GM12878 (cell line): ENCODE results near the gene FDXACB1. TPM values are rescaled to one million over a fixed set of nuclear protein-coding genes. Genes with fewer than 3 reads are reported as not detected.

Source experiments
- ATAC-seq: fragments of 200-7000 bp; cut with Tn5 transposase; 3 replicates; pipeline ENCODE4 v1.9.1; 2020; ENCODE audit warnings: mild to moderate bottlenecking, moderate library complexity
- BruUV-seq: library from RNA; stranded (reverse); fragments of 400-500 nt; replicated peaks from 2 replicates; lab custom pipeline; 2021; lab: Mats Ljungman, UMichigan
- CTCF ChIA-PET: fragments of 300-600 bp; sonication (Branson Sonifier 250); formaldehyde crosslinking; extraction: SDS; loops from one replicate; lab custom pipeline; 2021; ENCODE audit warnings: inconsistent platforms; lab: Yijun Ruan, JAX
- POLR2A ChIA-PET: fragments of 350-600 bp; formaldehyde crosslinking; extraction: SDS; loops from one replicate; lab custom pipeline; 2021; ENCODE audit warnings: inconsistent platforms; lab: Charles Lee
- RAD21 ChIA-PET: fragments of 300-600 bp; sonication (Branson Sonifier 250); formaldehyde crosslinking; loops from one replicate; lab custom pipeline; 2023; ENCODE audit warnings: antibody characterized with exemption; ENCODE audit not compliant: unreplicated experiment; lab: Charles Lee
- SMC1A ChIA-PET: fragments of 300-600 bp; sonication (Branson Sonifier 250); formaldehyde crosslinking; loops from one replicate; lab custom pipeline; 2023; ENCODE audit not compliant: unreplicated experiment, uncharacterized antibody; lab: Charles Lee
- DNase-seq: peaks from one replicate; pipeline ENCODE4 v3.0.0-alpha.2; 2011; ENCODE audit warnings: low read depth, low spot score
- FAIRE-seq: peaks from 3 replicates; lab custom pipeline; 2011; peaks lifted over from hg19 to GRCh38; lab: Jason Lieb, UNC
- H2AFZ ChIP-seq: 2 replicates; pipeline ENCODE4 v1.6.0; 2011; ENCODE audit warnings: low read depth, low read length, control low read depth; ENCODE audit not compliant: control insufficient read depth
- H3K27ac ChIP-seq: 2 replicates; pipeline ENCODE4 v1.5.1; 2011; ENCODE audit warnings: control low read depth; ENCODE audit not compliant: control insufficient read depth, insufficient read depth
- H3K27me3 ChIP-seq, 2 experiments: replicated peaks in 1 of 2; 2 replicates each; pipeline versions ENCODE4 v1.6.0 to v1.6.1; 2011; ENCODE audit warnings: low read length in 1 of 2; ENCODE audit not compliant: control insufficient read depth in 2 of 2, insufficient read depth in 2 of 2
- H3K36me3 ChIP-seq, 2 experiments: 2 replicates each; pipeline ENCODE4 v1.5.1; 2011; ENCODE audit warnings: low read length in 1 of 2; ENCODE audit not compliant: control insufficient read depth in 2 of 2, insufficient read depth in 2 of 2
- H3K4me1 ChIP-seq: 2 replicates; pipeline ENCODE4 v1.6.1; 2011; ENCODE audit warnings: mild to moderate bottlenecking, low read length, moderate library complexity, mixed read lengths; ENCODE audit not compliant: control insufficient read depth, insufficient read depth
- H3K4me2 ChIP-seq: 2 replicates; pipeline ENCODE4 v1.6.0; 2011; ENCODE audit warnings: control low read depth; ENCODE audit not compliant: control insufficient read depth, insufficient read depth
- H3K4me3 ChIP-seq: fragments of 200-600 bp; sonication (generic); 2 replicates; pipeline ENCODE4 v1.5.1; 2016
- H3K79me2 ChIP-seq: 2 replicates; pipeline ENCODE4 v1.6.0; 2011; ENCODE audit warnings: low read length; ENCODE audit not compliant: control insufficient read depth, insufficient read depth
- H3K9ac ChIP-seq: 2 replicates; pipeline ENCODE4 v1.8.0; 2011; ENCODE audit warnings: low read length, control low read depth, mixed read lengths; ENCODE audit not compliant: control insufficient read depth, insufficient read depth
- H3K9me3 ChIP-seq: replicated peaks from 3 replicates; pipeline ENCODE4 v1.5.1; 2011; ENCODE audit warnings: mild to moderate bottlenecking, low read length; ENCODE audit not compliant: control insufficient read depth, insufficient read depth
- H4K20me1 ChIP-seq: 2 replicates; pipeline ENCODE4 v1.6.0; 2011; ENCODE audit not compliant: control insufficient read depth, insufficient read depth
- CBFB ChIP-seq: IDR thresholded peaks from 2 replicates; pipeline ENCODE4 v1.6.1; 2016; ENCODE audit warnings: antibody characterized with exemption, low read depth
- CBX3 ChIP-seq: fragments of 200-600 bp; sonication (generic); IDR thresholded peaks from 2 replicates; pipeline ENCODE4 v1.6.1; 2016; ENCODE audit warnings: low read depth, borderline replicate concordance
- FOXM1 ChIP-seq: IDR thresholded peaks from 2 replicates; pipeline ENCODE4 v1.6.1; 2012; ENCODE audit warnings: low read depth, mild to moderate bottlenecking, inconsistent platforms, low read length, moderate library complexity
- HDAC6 ChIP-seq: fragments of 200-600 bp; sonication (generic); IDR thresholded peaks from one replicate; pipeline ENCODE4 v1.8.0; 2017; ENCODE audit warnings: antibody characterized with exemption; ENCODE audit not compliant: unreplicated experiment
- IRF4 ChIP-seq: IDR thresholded peaks from 2 replicates; pipeline ENCODE4 v1.6.1; 2011; ENCODE audit warnings: low read depth, low read length
- JUND ChIP-seq: IDR thresholded peaks from 2 replicates; pipeline ENCODE4 v1.6.1; 2012; ENCODE audit warnings: low read depth, mild to moderate bottlenecking, low read length, improper control_type of control experiment, moderate library complexity
- MEF2B ChIP-seq: fragments of 450-650 bp; IDR thresholded peaks from 2 replicates; pipeline ENCODE4 v1.6.1; 2018; ENCODE audit warnings: mild to moderate bottlenecking, moderate library complexity; ENCODE audit not compliant: partially characterized antibody, poor library complexity, severe bottlenecking
- MYB ChIP-seq: fragments of 150-350 bp; IDR thresholded peaks from 2 replicates; pipeline ENCODE4 v1.6.1; 2014; ENCODE audit warnings: mild to moderate bottlenecking, low read depth, low read length, borderline replicate concordance
- NFXL1 ChIP-seq: fragments of 450-650 bp; IDR thresholded peaks from 2 replicates; pipeline ENCODE4 v1.6.1; 2017; ENCODE audit warnings: antibody characterized with exemption, mild to moderate bottlenecking, borderline replicate concordance
- NR2C1 ChIP-seq: fragments of 450-650 bp; IDR thresholded peaks from 2 replicates; pipeline ENCODE4 v1.6.1; 2017; ENCODE audit warnings: antibody characterized with exemption, mild to moderate bottlenecking, moderate library complexity
- POU2F2 ChIP-seq: IDR thresholded peaks from 3 replicates; pipeline ENCODE4 v1.6.1; 2011; ENCODE audit warnings: low read depth, mild to moderate bottlenecking, low read length, borderline replicate concordance
- RELA ChIP-seq: fragments of 450-650 bp; IDR thresholded peaks from 2 replicates; pipeline ENCODE4 v1.8.0; 2014; ENCODE audit warnings: borderline replicate concordance; ENCODE audit not compliant: partially characterized antibody
- WRNIP1 ChIP-seq: IDR thresholded peaks from 2 replicates; pipeline ENCODE4 v1.6.1; 2011; ENCODE audit warnings: low read depth, low read length, improper control_type of control experiment, borderline replicate concordance
- ZNF207 ChIP-seq: fragments of 450-650 bp; IDR thresholded peaks from 2 replicates; pipeline ENCODE4 v1.6.1; 2014; ENCODE audit warnings: antibody characterized with exemption, mild to moderate bottlenecking, borderline replicate concordance
- ZSCAN29 ChIP-seq: fragments of 450-650 bp; IDR thresholded peaks from 2 replicates; pipeline ENCODE4 v1.6.1; 2017; ENCODE audit warnings: mild to moderate bottlenecking, moderate library complexity
- in situ Hi-C: fragments of 300-500 bp; cut with MboI; formaldehyde crosslinking; loops from 9 replicates; pipeline ENCODE4 v1.14.3; 2018; ENCODE audit warnings: mixed read lengths
- intact Hi-C: fragments of 100-400 bp; cut with micrococcal nuclease; formaldehyde crosslinking; loops from one replicate; pipeline ENCODE4 v1.14.2; 2022; ENCODE audit not compliant: unreplicated experiment
- polyA plus RNA-seq, 11 experiments: library from polyadenylated mRNA; depleted of rRNA in 4 of 11; unstranded in 6 of 11; stranded (reverse) in 5 of 11; fragments of >200 nt; fragmentation: Nextera tagmentation in 4 of 11; fragmentation: Illumina TruSeq in 1 of 11; extraction: Ambion mirVana in 4 of 11; extraction: Trizol in 1 of 11; gene quantifications; 1 replicate in 1 of 11; 2 replicates in 10 of 11; pipeline versions ENCODE4 v1.2.1 to v1.2.3, GENCODE V29; 2011 to 2016; ENCODE audit warnings: inconsistent platforms in 2 of 11, missing spikeins in 2 of 11, low read depth in 1 of 11
- total RNA-seq, 4 experiments: library from RNA; depleted of rRNA in 3 of 4; stranded (reverse); fragments of >200 nt in 3 of 4; fragmentation: Illumina TruSeq in 1 of 4; extraction: Trizol in 1 of 4; gene quantifications; 2 replicates each; pipeline versions ENCODE4 v1.2.1 to v1.2.3, GENCODE V29; 2013 to 2021
- TF ChIP-seq, protein P1 (sequence below): fragments of 450-650 bp; IDR thresholded peaks from 2 replicates; pipeline ENCODE4 v1.6.1; 2017; ENCODE audit warnings: low read depth, mild to moderate bottlenecking, moderate library complexity
- TF ChIP-seq, protein P2 (sequence below): IDR thresholded peaks from 2 replicates; pipeline ENCODE4 v1.6.1; 2012; ENCODE audit warnings: low read depth, low read length, improper control_type of control experiment
- TF ChIP-seq, protein P3 (sequence below): fragments of 450-650 bp; IDR thresholded peaks from 2 replicates; pipeline ENCODE4 v1.6.1; 2014; ENCODE audit warnings: mild to moderate bottlenecking

Gene FDXACB1
- total and polyA plus RNA-seq, 10 of the 15 experiments (the other 5 are each of a cell fraction or from before 2014, with no cell fraction given) = 7.4 to 13.3 (median 9.7) TPM

DNA sequence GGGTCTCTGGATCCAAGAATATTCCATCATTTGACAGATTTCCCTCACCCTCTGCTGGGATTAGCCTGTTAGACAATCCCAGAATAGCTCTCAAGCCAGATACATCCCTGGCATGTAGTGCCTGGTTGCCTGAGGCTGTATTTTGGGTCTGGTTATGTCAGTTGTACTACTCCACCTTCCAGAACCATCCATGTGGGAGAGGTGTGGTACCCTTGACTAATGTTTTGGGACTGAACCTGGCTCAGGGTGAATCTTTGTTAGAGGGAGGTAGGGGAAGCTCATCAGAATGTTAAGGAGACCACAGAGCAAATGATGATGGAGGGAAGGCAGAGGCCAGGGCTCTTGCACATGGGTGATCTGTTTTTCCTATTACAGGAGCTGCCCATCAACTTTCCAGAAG lies 45.0 kb upstream of the FDXACB1 start:
- ATAC-seq = no peak
- intact Hi-C loops = no loop called here
- ChIA-PET SMC1A (interaction anchor here (0.8 kb wide), 1 partner anchor 58 kb away, joined by 3 read pairs; no protein-coding TSS in a partner anchor), POLR2A (no interaction called here), CTCF (interaction anchor here (1.0 kb wide), 1 partner anchor 357 kb away, joined by 5 read pairs; no protein-coding TSS in a partner anchor), RAD21 (no interaction called here)
- DNase-seq = no peak
- no TSS peak for BruUV-seq
- H2AFZ ChIP-seq = no peak overlapping the region
- no peak for FAIRE-seq
- TF ChIP-seq, protein P1, sequence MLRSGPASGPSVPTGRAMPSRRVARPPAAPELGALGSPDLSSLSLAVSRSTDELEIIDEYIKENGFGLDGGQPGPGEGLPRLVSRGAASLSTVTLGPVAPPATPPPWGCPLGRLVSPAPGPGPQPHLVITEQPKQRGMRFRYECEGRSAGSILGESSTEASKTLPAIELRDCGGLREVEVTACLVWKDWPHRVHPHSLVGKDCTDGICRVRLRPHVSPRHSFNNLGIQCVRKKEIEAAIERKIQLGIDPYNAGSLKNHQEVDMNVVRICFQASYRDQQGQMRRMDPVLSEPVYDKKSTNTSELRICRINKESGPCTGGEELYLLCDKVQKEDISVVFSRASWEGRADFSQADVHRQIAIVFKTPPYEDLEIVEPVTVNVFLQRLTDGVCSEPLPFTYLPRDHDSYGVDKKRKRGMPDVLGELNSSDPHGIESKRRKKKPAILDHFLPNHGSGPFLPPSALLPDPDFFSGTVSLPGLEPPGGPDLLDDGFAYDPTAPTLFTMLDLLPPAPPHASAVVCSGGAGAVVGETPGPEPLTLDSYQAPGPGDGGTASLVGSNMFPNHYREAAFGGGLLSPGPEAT = no peak
- TF ChIP-seq JUND (no peak), POU2F2 (no peak), ZSCAN29 (no peak), FOXM1 (no peak), HDAC6 (no peak), NR2C1 (no peak), IRF4 (no peak), MEF2B (no peak), CBFB (no peak), NFXL1 (no peak), CBX3 (no peak), WRNIP1 (no peak), MYB (no peak), ZNF207 (no peak), RELA (no peak)
- TF ChIP-seq, protein P2, sequence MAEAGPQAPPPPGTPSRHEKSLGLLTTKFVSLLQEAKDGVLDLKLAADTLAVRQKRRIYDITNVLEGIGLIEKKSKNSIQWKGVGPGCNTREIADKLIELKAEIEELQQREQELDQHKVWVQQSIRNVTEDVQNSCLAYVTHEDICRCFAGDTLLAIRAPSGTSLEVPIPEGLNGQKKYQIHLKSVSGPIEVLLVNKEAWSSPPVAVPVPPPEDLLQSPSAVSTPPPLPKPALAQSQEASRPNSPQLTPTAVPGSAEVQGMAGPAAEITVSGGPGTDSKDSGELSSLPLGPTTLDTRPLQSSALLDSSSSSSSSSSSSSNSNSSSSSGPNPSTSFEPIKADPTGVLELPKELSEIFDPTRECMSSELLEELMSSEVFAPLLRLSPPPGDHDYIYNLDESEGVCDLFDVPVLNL = no peak
- TF ChIP-seq, protein P3, sequence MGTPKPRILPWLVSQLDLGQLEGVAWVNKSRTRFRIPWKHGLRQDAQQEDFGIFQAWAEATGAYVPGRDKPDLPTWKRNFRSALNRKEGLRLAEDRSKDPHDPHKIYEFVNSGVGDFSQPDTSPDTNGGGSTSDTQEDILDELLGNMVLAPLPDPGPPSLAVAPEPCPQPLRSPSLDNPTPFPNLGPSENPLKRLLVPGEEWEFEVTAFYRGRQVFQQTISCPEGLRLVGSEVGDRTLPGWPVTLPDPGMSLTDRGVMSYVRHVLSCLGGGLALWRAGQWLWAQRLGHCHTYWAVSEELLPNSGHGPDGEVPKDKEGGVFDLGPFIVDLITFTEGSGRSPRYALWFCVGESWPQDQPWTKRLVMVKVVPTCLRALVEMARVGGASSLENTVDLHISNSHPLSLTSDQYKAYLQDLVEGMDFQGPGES = no peak
- H3K4me2 ChIP-seq = no peak overlapping the region
- H3K79me2 ChIP-seq = no peaks in the 10 kb centered on the region
- H3K9me3 ChIP-seq = no peaks in the 10 kb centered on the region
- no peak overlapping the region for H3K9ac ChIP-seq
- no peak overlapping the region for H3K27ac ChIP-seq
- H3K36me3 ChIP-seq = no peaks in the 10 kb centered on the region
- in situ Hi-C loops = no loop called here
- H3K4me3 ChIP-seq = no peak overlapping the region
- no peaks in the 10 kb centered on the region for H4K20me1 ChIP-seq
- no peaks in the 10 kb centered on the region; a peak in 1 of 4 replicates for H3K27me3 ChIP-seq
- peaks cover 10% of the 10 kb centered on the region for H3K4me1 ChIP-seq
